Measurements from ENCODE around the gene ESPNL.

Gene ESPNL

GRCh38 chr2:238097988-238098871 lies 1.9 kb upstream of the ESPNL start:
- no peak overlapping the region for H3K4ac ChIP-seq (ENCODE audit: low read depth, low read length)
- H3K9ac ChIP-seq (ENCODE audit: low read length), result no peak overlapping the region
- no peak overlapping the region for H3K4me3 ChIP-seq (ENCODE audit: low read length)
- H2BK15ac ChIP-seq (replicated peaks; ENCODE audit: low read depth), result no peak overlapping the region
- no peak overlapping the region for H4K8ac ChIP-seq (ENCODE audit: low read depth, low read length)
- H3K36me3 ChIP-seq (ENCODE audit: control insufficient read depth, insufficient read depth, low read length), result no peaks in the 10 kb centered on the region
- H3K27ac ChIP-seq (ENCODE audit: low read depth, low read length), result no peak overlapping the region
- no peak overlapping the region for H2BK5ac ChIP-seq (ENCODE audit: low read length)
- H4K5ac ChIP-seq (ENCODE audit: low read length), result no peak overlapping the region
- peak overlapping the region; percentile 25 for H3K56ac ChIP-seq (ENCODE audit: low read length)
- no peaks in the 10 kb centered on the region for H3K79me2 ChIP-seq (ENCODE audit: control insufficient read depth, insufficient read depth, low read length)
- no CpG with 5 or more reads among the region's 37 CpGs for WGBS (ENCODE audit: extremely low coverage, insufficient coverage, low lambda C conversion rate)
- H3K4me2 ChIP-seq (ENCODE audit: low read length), result no peak overlapping the region
- no peaks in the 10 kb centered on the region for H3K79me1 ChIP-seq (ENCODE audit: low read length)
- no peak overlapping the region for H2BK120ac ChIP-seq (ENCODE audit: low read depth, low read length)
- no peak overlapping the region for H3K23ac ChIP-seq (ENCODE audit: low read length)
- no peaks in the 10 kb centered on the region for H3K4me1 ChIP-seq (ENCODE audit: control insufficient read depth, low read depth, low read length)
- H3K27me3 ChIP-seq (ENCODE audit: insufficient read depth, low read length, poor library complexity), result no peaks in the 10 kb centered on the region
- DNase-seq, result peak; percentile 94
- H3K18ac ChIP-seq (ENCODE audit: low read length), result no peak overlapping the region
- H2AK5ac ChIP-seq (ENCODE audit: low read length), result no peak overlapping the region

GRCh38 chr2:238098901-238099713 lies 1.0 kb upstream of the ESPNL start:
- H2BK120ac ChIP-seq (ENCODE audit: low read depth, low read length), result no peak overlapping the region
- no peaks in the 10 kb centered on the region for H3K79me2 ChIP-seq (ENCODE audit: control insufficient read depth, insufficient read depth, low read length)
- no peak overlapping the region for H4K8ac ChIP-seq (ENCODE audit: low read depth, low read length)
- H2BK5ac ChIP-seq (ENCODE audit: low read length), result no peak overlapping the region
- H3K4me2 ChIP-seq (ENCODE audit: low read length), result no peak overlapping the region
- no CpG with 5 or more reads among the region's 17 CpGs for WGBS (ENCODE audit: extremely low coverage, insufficient coverage, low lambda C conversion rate)
- no peak overlapping the region for H2BK15ac ChIP-seq (replicated peaks; ENCODE audit: low read depth)
- no peak for DNase-seq
- no peak overlapping the region for H3K27ac ChIP-seq (ENCODE audit: low read depth, low read length)
- no peak overlapping the region for H3K56ac ChIP-seq (ENCODE audit: low read length)
- no peak overlapping the region for H2AK5ac ChIP-seq (ENCODE audit: low read length)
- no peak overlapping the region for H4K5ac ChIP-seq (ENCODE audit: low read length)
- H3K9ac ChIP-seq (ENCODE audit: low read length), result no peak overlapping the region
- no peak overlapping the region for H3K4me3 ChIP-seq (ENCODE audit: low read length)
- H3K18ac ChIP-seq (ENCODE audit: low read length), result no peak overlapping the region
- no peak overlapping the region for H3K23ac ChIP-seq (ENCODE audit: low read length)
- no peaks in the 10 kb centered on the region for H3K79me1 ChIP-seq (ENCODE audit: low read length)
- H3K4me1 ChIP-seq (ENCODE audit: control insufficient read depth, low read depth, low read length), result no peaks in the 10 kb centered on the region
- no peaks in the 10 kb centered on the region for H3K27me3 ChIP-seq (ENCODE audit: insufficient read depth, low read length, poor library complexity)
- H3K4ac ChIP-seq (ENCODE audit: low read depth, low read length), result no peak overlapping the region
- H3K36me3 ChIP-seq (ENCODE audit: control insufficient read depth, insufficient read depth, low read length), result no peaks in the 10 kb centered on the region

GRCh38 chr2:238099714-238100048 lies 459 bp upstream of the ESPNL start:
- H3K23ac ChIP-seq (ENCODE audit: low read length), result no peak overlapping the region
- H3K27me3 ChIP-seq (ENCODE audit: insufficient read depth, low read length, poor library complexity), result no peaks in the 10 kb centered on the region
- H2BK5ac ChIP-seq (ENCODE audit: low read length), result no peak overlapping the region
- H3K27ac ChIP-seq (ENCODE audit: low read depth, low read length), result no peak overlapping the region
- H3K4me2 ChIP-seq (ENCODE audit: low read length), result no peak overlapping the region
- H3K9ac ChIP-seq (ENCODE audit: low read length), result no peak overlapping the region
- H2BK120ac ChIP-seq (ENCODE audit: low read depth, low read length), result no peak overlapping the region
- no peak overlapping the region for H4K5ac ChIP-seq (ENCODE audit: low read length)
- H4K8ac ChIP-seq (ENCODE audit: low read depth, low read length), result no peak overlapping the region
- H3K18ac ChIP-seq (ENCODE audit: low read length), result no peak overlapping the region
- H3K4me1 ChIP-seq (ENCODE audit: control insufficient read depth, low read depth, low read length), result no peaks in the 10 kb centered on the region
- H3K36me3 ChIP-seq (ENCODE audit: control insufficient read depth, insufficient read depth, low read length), result no peaks in the 10 kb centered on the region
- H3K56ac ChIP-seq (ENCODE audit: low read length), result no peak overlapping the region
- no peak overlapping the region for H2BK15ac ChIP-seq (replicated peaks; ENCODE audit: low read depth)
- no peak overlapping the region for H3K4ac ChIP-seq (ENCODE audit: low read depth, low read length)
- H2AK5ac ChIP-seq (ENCODE audit: low read length), result no peak overlapping the region
- no peaks in the 10 kb centered on the region for H3K79me2 ChIP-seq (ENCODE audit: control insufficient read depth, insufficient read depth, low read length)
- no peaks in the 10 kb centered on the region for H3K79me1 ChIP-seq (ENCODE audit: low read length)
- WGBS (ENCODE audit: extremely low coverage, insufficient coverage, low lambda C conversion rate), result no CpG with 5 or more reads among the region's 10 CpGs
- no peak overlapping the region for H3K4me3 ChIP-seq (ENCODE audit: low read length)
- no peak for DNase-seq

GRCh38 chr2:238100821-238101771 lies 956 bp downstream of the ESPNL start:
- Histone ChIP-seq H2AK5ac (ENCODE audit: low read length) (no peak overlapping the region), H3K23ac (ENCODE audit: low read length) (no peak overlapping the region), H3K4me2 (ENCODE audit: low read length) (no peak overlapping the region), H2BK15ac (replicated peaks; ENCODE audit: low read depth) (no peak overlapping the region), H3K79me2 (ENCODE audit: control insufficient read depth, insufficient read depth, low read length) (no peaks in the 10 kb centered on the region), H4K8ac (ENCODE audit: low read depth, low read length) (no peak overlapping the region), H3K4ac (ENCODE audit: low read depth, low read length) (no peak overlapping the region), H2BK120ac (ENCODE audit: low read depth, low read length) (no peak overlapping the region), H3K4me3 (ENCODE audit: low read length) (no peak overlapping the region), H4K5ac (ENCODE audit: low read length) (no peak overlapping the region), H2BK5ac (ENCODE audit: low read length) (no peak overlapping the region), H3K4me1 (ENCODE audit: control insufficient read depth, low read depth, low read length) (no peaks in the 10 kb centered on the region), H3K18ac (ENCODE audit: low read length) (no peak overlapping the region), H3K27ac (ENCODE audit: low read depth, low read length) (no peak overlapping the region), H3K56ac (ENCODE audit: low read length) (no peak overlapping the region), H3K9ac (ENCODE audit: low read length) (no peak overlapping the region), H3K36me3 (ENCODE audit: control insufficient read depth, insufficient read depth, low read length) (no peaks in the 10 kb centered on the region), H3K79me1 (ENCODE audit: low read length) (no peaks in the 10 kb centered on the region), H3K27me3 (ENCODE audit: insufficient read depth, low read length, poor library complexity) (no peaks in the 10 kb centered on the region)
- DNase-seq, result no peak
- no CpG with 5 or more reads among the region's 28 CpGs for WGBS (ENCODE audit: extremely low coverage, insufficient coverage, low lambda C conversion rate)

- no peak overlapping the region for H4K5ac ChIP-seq (ENCODE audit: low read length)
- no peaks in the 10 kb centered on the region for H3K36me3 ChIP-seq (ENCODE audit: control insufficient read depth, insufficient read depth, low read length)
- H2AK5ac ChIP-seq (ENCODE audit: low read length), result no peak overlapping the region
- peak; percentile 42 for DNase-seq
- H3K4me1 ChIP-seq (ENCODE audit: control insufficient read depth, low read depth, low read length), result no peaks in the 10 kb centered on the region
- no peak overlapping the region for H3K27ac ChIP-seq (ENCODE audit: low read depth, low read length)
- no peaks in the 10 kb centered on the region for H3K79me1 ChIP-seq (ENCODE audit: low read length)
- no peak overlapping the region for H3K23ac ChIP-seq (ENCODE audit: low read length)
- H3K79me2 ChIP-seq (ENCODE audit: control insufficient read depth, insufficient read depth, low read length), result no peaks in the 10 kb centered on the region
- H2BK5ac ChIP-seq (ENCODE audit: low read length), result no peak overlapping the region
- H3K9ac ChIP-seq (ENCODE audit: low read length), result no peak overlapping the region
- no peak overlapping the region for H3K56ac ChIP-seq (ENCODE audit: low read length)
- H3K18ac ChIP-seq (ENCODE audit: low read length), result no peak overlapping the region
- no peak overlapping the region for H2BK120ac ChIP-seq (ENCODE audit: low read depth, low read length)
- no peak overlapping the region for H4K8ac ChIP-seq (ENCODE audit: low read depth, low read length)
- no CpG with 5 or more reads among the region's 30 CpGs for WGBS (ENCODE audit: extremely low coverage, insufficient coverage, low lambda C conversion rate)
- H3K27me3 ChIP-seq (ENCODE audit: insufficient read depth, low read length, poor library complexity), result no peaks in the 10 kb centered on the region
- no peak overlapping the region for H3K4me3 ChIP-seq (ENCODE audit: low read length)
- no peak overlapping the region for H3K4me2 ChIP-seq (ENCODE audit: low read length)
- H2BK15ac ChIP-seq (replicated peaks; ENCODE audit: low read depth), result no peak overlapping the region
- no peak overlapping the region for H3K4ac ChIP-seq (ENCODE audit: low read depth, low read length)
Observed at GRCh38 chr2:238101891-238102841, 2.0 kb downstream of the ESPNL start.

Data from mesendoderm (in vitro differentiated cells).